Keratinocyte (primary cell): ENCODE measurements around the gene TTC4.

ENCODE experiments used
- EZH2 ChIP-seq: IDR thresholded peaks from one replicate; pipeline ENCODE4 v1.6.1; 2012; ENCODE audit warnings: inconsistent platforms, mild to moderate bottlenecking, low read length, moderate library complexity
- TF ChIP-seq, protein P1 (sequence below), 3 experiments: IDR thresholded peaks in 1 of 3; conservative IDR thresholded peaks in 1 of 3; optimal IDR thresholded peaks in 1 of 3; 2 replicates in 2 of 3; 3 replicates in 1 of 3; pipeline versions ENCODE3 to v1.5.1; 2011; ENCODE audit warnings: low read length in 3 of 3, mild to moderate bottlenecking in 3 of 3, moderate library complexity in 2 of 3, control low read depth in 1 of 3, inconsistent platforms in 1 of 3; ENCODE audit not compliant: insufficient read depth in 2 of 3; ENCODE audit errors: extremely low read depth in 1 of 3

DNA sequence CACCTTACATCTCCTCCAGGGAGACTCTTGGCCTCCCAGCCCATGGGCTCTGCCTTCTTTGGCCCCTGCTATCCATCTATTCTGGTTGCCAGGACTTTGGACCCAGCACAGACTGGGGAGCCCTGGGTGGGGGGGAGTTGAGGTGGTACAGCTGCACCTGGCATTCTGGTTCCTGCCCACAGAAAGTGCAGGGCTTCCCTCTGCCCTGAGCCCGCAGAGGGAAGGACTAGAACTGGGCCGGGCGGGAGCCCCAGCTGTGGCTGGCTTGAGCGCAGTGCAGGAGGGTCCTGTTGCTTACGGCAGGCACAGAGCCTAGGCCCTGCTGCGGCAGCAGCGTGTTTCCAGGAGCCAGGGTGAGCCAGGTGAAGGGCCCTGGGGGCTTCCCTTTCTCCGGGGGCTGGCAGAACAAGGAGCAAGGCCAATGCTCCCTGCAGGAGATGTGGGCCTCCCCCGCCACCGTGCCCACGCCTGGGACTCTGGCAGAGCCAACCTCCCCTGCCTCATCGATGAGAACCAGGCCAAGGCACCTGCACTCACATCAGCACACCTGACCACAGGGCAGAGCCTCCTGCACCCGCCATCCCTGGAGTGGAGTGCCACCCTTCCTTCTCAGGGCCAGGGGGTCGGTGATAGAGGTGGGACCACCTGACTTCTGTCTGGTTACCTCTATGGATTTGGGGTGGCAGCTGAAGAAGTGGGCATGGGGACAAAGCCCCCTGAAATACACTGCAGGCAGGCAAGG, 32.6 kb downstream of the TTC4 start:
- TF ChIP-seq, protein P1, sequence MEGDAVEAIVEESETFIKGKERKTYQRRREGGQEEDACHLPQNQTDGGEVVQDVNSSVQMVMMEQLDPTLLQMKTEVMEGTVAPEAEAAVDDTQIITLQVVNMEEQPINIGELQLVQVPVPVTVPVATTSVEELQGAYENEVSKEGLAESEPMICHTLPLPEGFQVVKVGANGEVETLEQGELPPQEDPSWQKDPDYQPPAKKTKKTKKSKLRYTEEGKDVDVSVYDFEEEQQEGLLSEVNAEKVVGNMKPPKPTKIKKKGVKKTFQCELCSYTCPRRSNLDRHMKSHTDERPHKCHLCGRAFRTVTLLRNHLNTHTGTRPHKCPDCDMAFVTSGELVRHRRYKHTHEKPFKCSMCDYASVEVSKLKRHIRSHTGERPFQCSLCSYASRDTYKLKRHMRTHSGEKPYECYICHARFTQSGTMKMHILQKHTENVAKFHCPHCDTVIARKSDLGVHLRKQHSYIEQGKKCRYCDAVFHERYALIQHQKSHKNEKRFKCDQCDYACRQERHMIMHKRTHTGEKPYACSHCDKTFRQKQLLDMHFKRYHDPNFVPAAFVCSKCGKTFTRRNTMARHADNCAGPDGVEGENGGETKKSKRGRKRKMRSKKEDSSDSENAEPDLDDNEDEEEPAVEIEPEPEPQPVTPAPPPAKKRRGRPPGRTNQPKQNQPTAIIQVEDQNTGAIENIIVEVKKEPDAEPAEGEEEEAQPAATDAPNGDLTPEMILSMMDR (optimal IDR thresholded peaks at IDR 0.05 in 1 of 3, IDR thresholded peaks at IDR 0.05 in 1 of 3, conservative IDR thresholded peaks at IDR 0.05 in 1 of 3; ENCODE audit: extremely low read depth in 1 of 3, insufficient read depth in 2 of 3, low read length in 3 of 3), result no peak
- TF ChIP-seq EZH2, result no peak
